Fibroblast of lung (primary cell): ENCODE results near the gene PFDN1. TPM values are rescaled to one million over a fixed set of nuclear protein-coding genes. Genes with fewer than 3 reads are reported as not detected.

Source experiments
- DNase-seq, 2 donors: peaks; one replicate each; pipeline versions ENCODE4 v3.0.0 to v3.0.0-alpha.2; 2010; ENCODE audit warnings: low read depth in 2 of 2
- H2AFZ ChIP-seq: 2 replicates; pipeline ENCODE4 v1.5.1; 2012; ENCODE audit warnings: low read length, control low read depth, inconsistent platforms
- H3K27ac ChIP-seq: 2 replicates; pipeline ENCODE4 v1.5.1; 2011; ENCODE audit warnings: low read length, control low read depth; ENCODE audit not compliant: insufficient read depth
- H3K27me3 ChIP-seq: 2 replicates; pipeline ENCODE4 v1.5.1; 2011; ENCODE audit warnings: mild to moderate bottlenecking, low read length; ENCODE audit not compliant: control insufficient read depth, insufficient read depth
- H3K36me3 ChIP-seq: 2 replicates; pipeline ENCODE4 v1.5.1; 2011; ENCODE audit warnings: low read length; ENCODE audit not compliant: control insufficient read depth, insufficient read depth
- H3K4me1 ChIP-seq: 2 replicates; pipeline ENCODE4 v1.5.1; 2011; ENCODE audit warnings: low read length; ENCODE audit not compliant: control insufficient read depth, insufficient read depth; ENCODE audit errors: extremely low read depth
- H3K4me2 ChIP-seq: 2 replicates; pipeline ENCODE4 v1.5.1; 2011; ENCODE audit warnings: low read length, control low read depth; ENCODE audit not compliant: insufficient read depth; ENCODE audit errors: extremely low read depth
- H3K4me3 ChIP-seq, 4 experiments: fragments of 200-600 bp in 1 of 4; sonication (generic) in 1 of 4; replicated peaks in 1 of 4; 2 replicates each; pipeline ENCODE4 v1.5.1; 2011 to 2016; ENCODE audit warnings: low read length in 4 of 4, low read depth in 3 of 4, mild to moderate bottlenecking in 3 of 4, control low read depth in 2 of 4, inconsistent platforms in 1 of 4, mixed read lengths in 1 of 4; ENCODE audit not compliant: insufficient read depth in 1 of 4; ENCODE audit errors: control extremely low read depth in 1 of 4
- H3K79me2 ChIP-seq: 2 replicates; pipeline ENCODE4 v1.5.1; 2012; ENCODE audit warnings: mild to moderate bottlenecking, low read length, inconsistent platforms; ENCODE audit not compliant: control insufficient read depth, insufficient read depth
- H3K9ac ChIP-seq: 2 replicates; pipeline ENCODE4 v1.5.1; 2011; ENCODE audit warnings: mild to moderate bottlenecking, low read length, control low read depth; ENCODE audit not compliant: insufficient read depth
- H3K9me3 ChIP-seq: 2 replicates; pipeline ENCODE4 v1.5.1; 2012; ENCODE audit warnings: low read depth, low read length; ENCODE audit not compliant: control insufficient read depth, insufficient read depth
- H4K20me1 ChIP-seq: 2 replicates; pipeline ENCODE4 v1.5.1; 2011; ENCODE audit warnings: low read length; ENCODE audit not compliant: control insufficient read depth, insufficient read depth; ENCODE audit errors: extremely low read depth
- EZH2 ChIP-seq: IDR thresholded peaks from 2 replicates; pipeline ENCODE4 v1.5.1; 2012; ENCODE audit warnings: low read length, control low read depth, mild to moderate bottlenecking; ENCODE audit errors: missing control alignments
- polyA plus RNA-seq, 2 donors: library from polyadenylated mRNA; depleted of rRNA in 1 of 2; stranded (reverse) in 1 of 2; unstranded in 1 of 2; fragments of >200 nt; gene quantifications; 2 replicates each; pipeline ENCODE4 v1.2.1, GENCODE V29; 2011 to 2012; ENCODE audit warnings: missing spikeins in 1 of 2
- total RNA-seq: library from RNA; depleted of rRNA; stranded (reverse); fragments of >200 nt; gene quantifications from 2 replicates; pipeline ENCODE4 v1.2.1, GENCODE V29; 2014
- TF ChIP-seq, protein P1 (sequence below), 2 donors: IDR thresholded peaks in 1 of 2; conservative IDR thresholded peaks in 1 of 2; 1 replicate in 1 of 2; 2 replicates in 1 of 2; pipeline ENCODE4 v1.5.1; 2011 to 2012; ENCODE audit warnings: low read length in 2 of 2, control low read depth in 1 of 2, inconsistent platforms in 1 of 2, low read depth in 1 of 2, mild to moderate bottlenecking in 1 of 2

The PFDN1 gene
- total and polyA plus RNA-seq, 2 donors (not counting 1 experiment from before 2014, with no cell fraction given) = 35.5 to 140 TPM

DNA sequence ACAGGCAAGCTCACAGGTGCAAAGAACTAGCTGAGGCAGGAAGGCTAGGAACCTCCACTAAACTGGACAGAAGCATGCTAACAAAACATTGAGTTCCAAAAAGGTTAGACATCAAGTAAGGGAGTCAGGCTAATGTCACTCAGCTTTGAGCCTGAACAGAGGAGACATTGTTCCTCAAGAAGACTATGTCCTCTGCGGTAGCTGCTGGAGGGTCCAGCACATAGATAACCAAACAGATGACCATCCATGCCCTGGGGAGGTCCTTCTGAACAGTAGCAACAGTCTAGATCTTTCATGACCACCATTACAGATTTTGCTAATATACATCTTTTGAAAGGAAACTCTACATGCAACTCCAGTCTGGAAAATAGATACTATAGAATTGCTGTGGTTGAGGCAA is 70.2 kb downstream of the PFDN1 start:
- Histone ChIP-seq H4K20me1 (no peaks in the 10 kb centered on the region), H3K4me3 (no peak overlapping the region), H3K27ac (no peak overlapping the region), H3K27me3 (no peaks in the 10 kb centered on the region), H3K79me2 (no peaks in the 10 kb centered on the region), H2AFZ (no peak overlapping the region), H3K4me1 (no peaks in the 10 kb centered on the region), H3K9me3 (no peaks in the 10 kb centered on the region), H3K4me2 (no peak overlapping the region), H3K36me3 (no peaks in the 10 kb centered on the region), H3K9ac (no peak overlapping the region)
- TF ChIP-seq, protein P1, sequence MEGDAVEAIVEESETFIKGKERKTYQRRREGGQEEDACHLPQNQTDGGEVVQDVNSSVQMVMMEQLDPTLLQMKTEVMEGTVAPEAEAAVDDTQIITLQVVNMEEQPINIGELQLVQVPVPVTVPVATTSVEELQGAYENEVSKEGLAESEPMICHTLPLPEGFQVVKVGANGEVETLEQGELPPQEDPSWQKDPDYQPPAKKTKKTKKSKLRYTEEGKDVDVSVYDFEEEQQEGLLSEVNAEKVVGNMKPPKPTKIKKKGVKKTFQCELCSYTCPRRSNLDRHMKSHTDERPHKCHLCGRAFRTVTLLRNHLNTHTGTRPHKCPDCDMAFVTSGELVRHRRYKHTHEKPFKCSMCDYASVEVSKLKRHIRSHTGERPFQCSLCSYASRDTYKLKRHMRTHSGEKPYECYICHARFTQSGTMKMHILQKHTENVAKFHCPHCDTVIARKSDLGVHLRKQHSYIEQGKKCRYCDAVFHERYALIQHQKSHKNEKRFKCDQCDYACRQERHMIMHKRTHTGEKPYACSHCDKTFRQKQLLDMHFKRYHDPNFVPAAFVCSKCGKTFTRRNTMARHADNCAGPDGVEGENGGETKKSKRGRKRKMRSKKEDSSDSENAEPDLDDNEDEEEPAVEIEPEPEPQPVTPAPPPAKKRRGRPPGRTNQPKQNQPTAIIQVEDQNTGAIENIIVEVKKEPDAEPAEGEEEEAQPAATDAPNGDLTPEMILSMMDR (conservative IDR thresholded peaks at IDR 0.05 in 1 of 2, IDR thresholded peaks at IDR 0.05 in 1 of 2; ENCODE audit: low read depth in 1 of 2, low read length in 2 of 2) = no peak
- TF ChIP-seq EZH2 = no peak
- no peak for DNase-seq

DNA sequence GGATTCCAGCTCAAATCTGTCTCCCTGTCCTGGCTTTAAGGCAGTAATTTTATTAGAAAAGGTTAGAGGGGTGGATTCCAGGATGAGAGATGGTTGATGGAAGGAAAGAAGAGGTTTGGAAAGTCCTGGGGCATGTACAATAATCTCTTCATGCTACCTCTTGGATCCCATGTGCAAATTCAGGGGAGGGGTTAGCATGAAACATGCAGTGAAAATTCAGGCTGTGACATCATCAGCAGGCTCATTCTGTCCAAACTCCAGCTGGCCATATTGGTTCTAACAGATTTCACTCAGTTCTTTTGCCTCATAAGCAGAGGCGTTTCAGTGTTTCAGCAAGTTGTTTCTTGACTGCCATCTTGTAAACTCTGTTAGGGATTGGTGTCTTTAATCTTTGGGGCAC is 72.5 kb downstream of the PFDN1 start:
- Histone ChIP-seq H3K27ac (no peak overlapping the region), H3K79me2 (no peaks in the 10 kb centered on the region), H3K27me3 (no peaks in the 10 kb centered on the region), H3K9me3 (no peaks in the 10 kb centered on the region), H3K9ac (no peak overlapping the region), H4K20me1 (no peaks in the 10 kb centered on the region), H3K4me2 (no peak overlapping the region), H2AFZ (no peak overlapping the region), H3K4me1 (no peaks in the 10 kb centered on the region), H3K36me3 (no peaks in the 10 kb centered on the region), H3K4me3 (no peak overlapping the region)
- no peak for DNase-seq
- TF ChIP-seq, protein P1 (conservative IDR thresholded peaks at IDR 0.05 in 1 of 2, IDR thresholded peaks at IDR 0.05 in 1 of 2; ENCODE audit: low read depth in 1 of 2, low read length in 2 of 2) = no peak
- TF ChIP-seq EZH2 = no peak

DNA sequence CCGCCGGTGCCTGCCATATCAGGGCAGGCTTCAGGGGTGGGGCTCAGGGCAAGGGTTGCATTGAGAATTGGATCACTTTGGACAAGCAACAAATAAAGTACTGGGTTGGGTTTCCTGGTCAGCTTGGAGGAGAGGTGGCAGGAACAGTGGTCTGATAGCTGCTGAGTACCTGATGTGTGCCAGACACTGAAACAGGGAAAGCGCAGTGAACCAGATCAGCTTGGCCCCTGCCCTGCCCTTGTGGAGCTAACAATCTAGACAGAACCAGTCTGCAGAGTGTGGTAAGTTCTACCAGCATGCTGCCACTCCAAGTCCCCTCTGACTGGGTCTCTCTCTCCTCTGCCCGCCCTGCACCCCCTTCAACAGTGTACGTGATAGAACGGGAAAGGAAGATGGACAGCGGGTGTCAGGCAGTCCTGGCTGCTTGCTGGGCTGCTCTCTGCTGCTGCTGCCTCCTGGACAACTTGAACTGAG is 74.5 kb downstream of the PFDN1 start:
- Histone ChIP-seq H3K9me3 (no peaks in the 10 kb centered on the region), H3K4me2 (no peak overlapping the region), H3K27me3 (no peaks in the 10 kb centered on the region), H3K9ac (no peak overlapping the region), H3K27ac (no peak overlapping the region), H3K4me3 (no peak overlapping the region), H3K79me2 (no peaks in the 10 kb centered on the region), H4K20me1 (no peaks in the 10 kb centered on the region), H2AFZ (no peak overlapping the region), H3K4me1 (peaks cover 3% of the 10 kb centered on the region), H3K36me3 (no peaks in the 10 kb centered on the region)
- no peak for TF ChIP-seq EZH2
- TF ChIP-seq, protein P1 (conservative IDR thresholded peaks at IDR 0.05 in 1 of 2, IDR thresholded peaks at IDR 0.05 in 1 of 2; ENCODE audit: low read depth in 1 of 2, low read length in 2 of 2) = no peak
- no peak for DNase-seq
